Uterus (tissue), 2 donors: Measurements from ENCODE around the gene SLC38A5.
"Not testable (repeated sequence)": the region's sequence is repeated elsewhere in the genome, so short reads cannot be mapped to it uniquely, and the experiment has no call there.

Experiments used
- POLR2A ChIP-seq, 2 donors: fragments of 450-650 bp; IDR thresholded peaks; one replicate each; pipeline ENCODE4 v1.6.1; 2016; ENCODE audit warnings: antibody characterized with exemption in 2 of 2, mild to moderate bottlenecking in 1 of 2, moderate library complexity in 1 of 2
- TF ChIP-seq, protein P1 (sequence below), 4 experiments: fragments of 200-600 bp in 2 of 4; fragments of 450-650 bp in 2 of 4; sonication (generic) in 2 of 4; IDR thresholded peaks; one replicate each; pipeline ENCODE4 v1.5.1; 2016 to 2019; ENCODE audit warnings: antibody characterized with exemption in 4 of 4, mild to moderate bottlenecking in 2 of 4, moderate library complexity in 1 of 4

DNA sequence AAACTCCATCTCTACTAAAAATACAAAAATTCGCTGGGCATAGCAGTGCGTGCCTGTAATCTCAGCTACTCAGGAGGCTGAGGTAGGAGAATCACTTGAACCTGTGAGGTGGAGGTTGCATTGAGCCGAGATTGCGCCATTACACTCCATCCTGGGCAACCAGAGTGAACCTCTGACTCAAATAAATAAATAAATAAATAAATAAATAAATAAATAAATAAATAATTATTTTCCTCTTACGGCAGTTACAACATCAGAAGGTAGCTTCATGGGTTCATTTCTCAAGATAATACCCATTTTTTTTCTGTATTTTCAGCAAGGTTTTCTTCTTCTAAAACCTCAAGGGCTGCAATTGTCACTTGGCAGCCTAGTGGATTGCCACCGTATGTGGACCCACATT is 22.9 kb downstream of the SLC38A5 start:
- not testable (repeated sequence) for TF ChIP-seq POLR2A (IDR thresholded peaks at IDR 0.05)
- TF ChIP-seq, protein P1, sequence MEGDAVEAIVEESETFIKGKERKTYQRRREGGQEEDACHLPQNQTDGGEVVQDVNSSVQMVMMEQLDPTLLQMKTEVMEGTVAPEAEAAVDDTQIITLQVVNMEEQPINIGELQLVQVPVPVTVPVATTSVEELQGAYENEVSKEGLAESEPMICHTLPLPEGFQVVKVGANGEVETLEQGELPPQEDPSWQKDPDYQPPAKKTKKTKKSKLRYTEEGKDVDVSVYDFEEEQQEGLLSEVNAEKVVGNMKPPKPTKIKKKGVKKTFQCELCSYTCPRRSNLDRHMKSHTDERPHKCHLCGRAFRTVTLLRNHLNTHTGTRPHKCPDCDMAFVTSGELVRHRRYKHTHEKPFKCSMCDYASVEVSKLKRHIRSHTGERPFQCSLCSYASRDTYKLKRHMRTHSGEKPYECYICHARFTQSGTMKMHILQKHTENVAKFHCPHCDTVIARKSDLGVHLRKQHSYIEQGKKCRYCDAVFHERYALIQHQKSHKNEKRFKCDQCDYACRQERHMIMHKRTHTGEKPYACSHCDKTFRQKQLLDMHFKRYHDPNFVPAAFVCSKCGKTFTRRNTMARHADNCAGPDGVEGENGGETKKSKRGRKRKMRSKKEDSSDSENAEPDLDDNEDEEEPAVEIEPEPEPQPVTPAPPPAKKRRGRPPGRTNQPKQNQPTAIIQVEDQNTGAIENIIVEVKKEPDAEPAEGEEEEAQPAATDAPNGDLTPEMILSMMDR (IDR thresholded peaks at IDR 0.05), result not testable (repeated sequence)
